HG02678 (cell line): ENCODE data around the gene MAD1L1.
"Not testable (repeated sequence)": the region's sequence is repeated elsewhere in the genome, so short reads cannot be mapped to it uniquely, and the experiment has no call there.

ENCODE experiments used
- ATAC-seq: cut with Tn5 transposase; IDR thresholded peaks from one replicate; pipeline ENCODE4 v1.9.1; 2021; ENCODE audit warnings: mild to moderate bottlenecking, moderate library complexity; ENCODE audit not compliant: unreplicated experiment

The MAD1L1 gene

GRCh38 chr7:1873857-1874589 is 358.7 kb downstream of the MAD1L1 start:
- ATAC-seq = no peak

GRCh38 chr7:1873421-1873820 is 359.3 kb downstream of the MAD1L1 start:
- no peak for ATAC-seq

- no peak for ATAC-seq
These were observed 359.7 kb downstream of the MAD1L1 start for GRCh38 chr7:1873070-1873405.

GRCh38 chr7:1872191-1873069 is 360.3 kb downstream of the MAD1L1 start:
- no peak for ATAC-seq

- no peak for ATAC-seq
These were observed 363.2 kb downstream of the MAD1L1 start for GRCh38 chr7:1869452-1870130.

- ATAC-seq = no peak
These were observed 364.1 kb downstream of the MAD1L1 start for GRCh38 chr7:1868516-1869165.

- ATAC-seq = no peak
These were observed 365.1 kb downstream of the MAD1L1 start for GRCh38 chr7:1867370-1868260.

- no peak for ATAC-seq
These were observed 366.1 kb downstream of the MAD1L1 start for GRCh38 chr7:1866601-1867000.

GRCh38 chr7:1865571-1866255 is 367.0 kb downstream of the MAD1L1 start:
- no peak for ATAC-seq

GRCh38 chr7:1865000-1865555 is 367.7 kb downstream of the MAD1L1 start:
- no peak for ATAC-seq

- ATAC-seq = no peak
These were observed 368.4 kb downstream of the MAD1L1 start for GRCh38 chr7:1864161-1864940.

GRCh38 chr7:1863091-1863900 is 369.4 kb downstream of the MAD1L1 start:
- ATAC-seq = no peak

GRCh38 chr7:1862560-1862959 is 370.2 kb downstream of the MAD1L1 start:
- ATAC-seq = no peak

GRCh38 chr7:1861799-1862458 is 370.8 kb downstream of the MAD1L1 start:
- no peak for ATAC-seq

GRCh38 chr7:1860881-1861798 is 371.6 kb downstream of the MAD1L1 start:
- ATAC-seq = not testable (repeated sequence)
